HL-60 (cell line): ENCODE measurements around the gene IQSEC3.

Experiments used
- CTCF ChIP-seq: IDR thresholded peaks from one replicate; pipeline ENCODE4 v1.5.1; 2011; ENCODE audit warnings: low read length, control low read depth, inconsistent platforms; ENCODE audit not compliant: insufficient read depth
- POLR2AphosphoS5 ChIP-seq: IDR thresholded peaks from 2 replicates; pipeline ENCODE4 v1.6.1; 2012; ENCODE audit warnings: low read depth
- REST ChIP-seq: IDR thresholded peaks from 2 replicates; pipeline ENCODE4 v1.6.1; 2012; ENCODE audit warnings: low read depth; ENCODE audit not compliant: insufficient replicate concordance

GRCh38 chr12:190881-191280 lies 124.3 kb downstream of the IQSEC3 start:
- TF ChIP-seq CTCF = no peak
- TF ChIP-seq POLR2AphosphoS5 = no peak
- no peak for TF ChIP-seq REST
